Nephron progenitor cell (in vitro differentiated cells): ENCODE results near the gene TBC1D12.

Experiments used
- DNase-seq: peaks from one replicate; pipeline ENCODE4 v3.0.0; 2021
- H3K27ac Mint-ChIP-seq: 2 replicates; pipeline ENCODE4 v1.8.0; 2021; ENCODE audit warnings: mild to moderate bottlenecking, moderate library complexity, mixed read lengths
- H3K27me3 Mint-ChIP-seq: 2 replicates; pipeline ENCODE4 v1.8.0; 2021; ENCODE audit warnings: mild to moderate bottlenecking, low read depth, mixed read lengths; ENCODE audit not compliant: poor library complexity
- H3K36me3 Mint-ChIP-seq: 2 replicates; pipeline ENCODE4 v1.8.0; 2021; ENCODE audit warnings: low read depth, mixed read lengths
- H3K4me1 Mint-ChIP-seq: 2 replicates; pipeline ENCODE4 v1.8.0; 2021; ENCODE audit warnings: mixed read lengths
- H3K4me3 Mint-ChIP-seq: 2 replicates; pipeline ENCODE4 v1.8.0; 2021; ENCODE audit warnings: mild to moderate bottlenecking, moderate library complexity, mixed read lengths
- H3K9me3 Mint-ChIP-seq: 2 replicates; pipeline ENCODE4 v1.8.0; 2021; ENCODE audit warnings: mild to moderate bottlenecking, moderate library complexity, mixed read lengths
- TF ChIP-seq, protein P1 (sequence below): fragments of 200-600 bp; sonication (generic); IDR thresholded peaks from 2 replicates; pipeline ENCODE4 v1.5.0; 2021; ENCODE audit warnings: antibody characterized with exemption

TBC1D12 gene

DNA sequence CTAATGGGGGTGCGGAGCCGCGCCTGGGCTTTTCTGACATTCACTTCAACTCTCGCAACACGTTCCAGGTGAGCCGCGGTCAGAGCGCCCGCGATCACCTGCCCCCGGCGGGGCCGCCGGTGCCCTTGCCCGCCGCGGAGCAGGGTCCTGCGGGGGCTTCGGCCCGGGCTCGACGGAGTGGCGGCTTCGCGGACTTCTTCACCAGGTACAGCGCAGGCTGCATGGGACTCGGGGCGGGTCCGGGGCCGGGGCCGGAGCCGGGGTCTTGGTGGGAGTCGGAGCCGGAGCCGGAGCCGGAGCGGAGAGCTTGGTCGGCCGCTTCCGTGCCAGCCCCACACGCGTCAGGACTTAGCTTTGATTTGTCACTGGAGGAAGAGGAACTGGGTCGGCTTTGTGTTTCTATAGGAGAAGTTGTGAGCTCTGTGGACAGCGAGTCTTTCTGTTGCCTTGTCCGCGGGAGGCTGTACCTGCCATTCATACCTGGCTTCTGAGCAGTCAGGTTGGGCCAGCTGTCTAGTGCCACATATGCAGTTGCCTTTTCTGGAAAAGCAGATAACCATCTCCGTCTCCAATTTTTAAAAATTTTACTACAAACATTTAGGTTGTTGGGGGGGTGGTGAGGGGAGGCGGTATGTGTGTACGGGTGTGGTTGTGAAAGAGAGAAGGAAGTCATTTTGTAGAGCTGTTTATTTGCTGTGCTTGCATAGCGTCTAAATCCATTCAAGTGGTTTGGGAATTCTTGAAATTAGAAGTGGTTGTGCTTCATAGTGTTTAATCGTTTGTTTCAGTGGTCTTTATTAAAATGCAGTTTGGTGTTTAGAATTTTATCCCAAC, 1.3 kb downstream of the TBC1D12 start:
- no peaks in the 10 kb centered on the region for H3K36me3 Mint-ChIP-seq
- TF ChIP-seq, protein P1, sequence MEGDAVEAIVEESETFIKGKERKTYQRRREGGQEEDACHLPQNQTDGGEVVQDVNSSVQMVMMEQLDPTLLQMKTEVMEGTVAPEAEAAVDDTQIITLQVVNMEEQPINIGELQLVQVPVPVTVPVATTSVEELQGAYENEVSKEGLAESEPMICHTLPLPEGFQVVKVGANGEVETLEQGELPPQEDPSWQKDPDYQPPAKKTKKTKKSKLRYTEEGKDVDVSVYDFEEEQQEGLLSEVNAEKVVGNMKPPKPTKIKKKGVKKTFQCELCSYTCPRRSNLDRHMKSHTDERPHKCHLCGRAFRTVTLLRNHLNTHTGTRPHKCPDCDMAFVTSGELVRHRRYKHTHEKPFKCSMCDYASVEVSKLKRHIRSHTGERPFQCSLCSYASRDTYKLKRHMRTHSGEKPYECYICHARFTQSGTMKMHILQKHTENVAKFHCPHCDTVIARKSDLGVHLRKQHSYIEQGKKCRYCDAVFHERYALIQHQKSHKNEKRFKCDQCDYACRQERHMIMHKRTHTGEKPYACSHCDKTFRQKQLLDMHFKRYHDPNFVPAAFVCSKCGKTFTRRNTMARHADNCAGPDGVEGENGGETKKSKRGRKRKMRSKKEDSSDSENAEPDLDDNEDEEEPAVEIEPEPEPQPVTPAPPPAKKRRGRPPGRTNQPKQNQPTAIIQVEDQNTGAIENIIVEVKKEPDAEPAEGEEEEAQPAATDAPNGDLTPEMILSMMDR, result no peak
- H3K4me1 Mint-ChIP-seq, result peaks cover 23% of the 10 kb centered on the region
- H3K27me3 Mint-ChIP-seq, result peaks cover 46% of the 10 kb centered on the region
- no peak overlapping the region for H3K27ac Mint-ChIP-seq
- peak; percentile 68 for DNase-seq
- H3K4me3 Mint-ChIP-seq, result peak overlapping the region; percentile 92
- peaks cover 11% of the 10 kb centered on the region for H3K9me3 Mint-ChIP-seq

DNA sequence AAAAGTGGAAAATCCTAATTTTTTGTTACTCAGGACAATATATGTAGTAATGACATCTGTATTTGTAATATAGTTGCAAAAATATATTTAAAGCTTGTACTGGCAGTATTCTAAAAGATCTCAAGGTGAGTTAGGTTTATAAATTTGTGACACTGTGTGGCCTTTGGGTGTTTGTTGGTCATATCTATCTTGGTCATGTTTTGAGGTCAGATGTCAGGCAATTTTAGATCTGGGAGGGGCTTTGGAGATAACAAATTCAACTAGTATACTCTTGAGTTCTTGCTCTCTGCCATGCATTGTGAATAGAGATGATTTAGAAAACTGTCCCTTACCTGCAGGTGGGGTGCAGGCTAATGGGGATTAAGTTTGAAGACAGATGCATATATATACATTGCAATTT, 3.1 kb downstream of the TBC1D12 start:
- H3K36me3 Mint-ChIP-seq, result no peaks in the 10 kb centered on the region
- TF ChIP-seq, protein P1, result no peak
- peak overlapping the region; percentile 62 for H3K4me3 Mint-ChIP-seq
- peaks cover 11% of the 10 kb centered on the region for H3K9me3 Mint-ChIP-seq
- DNase-seq, result no peak
- H3K27me3 Mint-ChIP-seq, result peaks cover 39% of the 10 kb centered on the region
- no peak overlapping the region for H3K27ac Mint-ChIP-seq
- peaks cover 37% of the 10 kb centered on the region for H3K4me1 Mint-ChIP-seq

DNA sequence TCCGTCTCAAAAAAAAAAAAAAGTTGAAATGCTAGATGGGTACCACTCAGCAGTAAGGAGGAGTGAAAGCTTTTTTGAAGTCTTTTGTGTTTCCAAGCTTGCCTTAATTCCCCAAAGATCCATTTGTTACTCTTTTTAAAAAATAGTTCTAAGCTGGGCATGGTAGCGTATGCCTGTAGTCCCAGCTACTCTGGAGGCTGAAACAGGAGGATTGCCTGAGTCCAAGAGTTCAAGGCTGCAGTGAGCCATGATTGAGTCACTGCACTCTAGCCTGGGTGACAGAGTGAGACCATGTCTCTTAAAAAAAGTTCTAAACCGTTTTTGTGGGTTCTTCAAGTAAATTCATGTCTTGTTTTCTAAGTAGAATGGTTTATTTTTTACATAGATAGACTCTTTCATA, 5.3 kb downstream of the TBC1D12 start:
- no peak overlapping the region for H3K4me3 Mint-ChIP-seq
- peaks cover 39% of the 10 kb centered on the region for H3K27me3 Mint-ChIP-seq
- no peak overlapping the region for H3K27ac Mint-ChIP-seq
- no peaks in the 10 kb centered on the region for H3K36me3 Mint-ChIP-seq
- H3K9me3 Mint-ChIP-seq, result no peaks in the 10 kb centered on the region
- TF ChIP-seq, protein P1, result no peak
- peaks cover 37% of the 10 kb centered on the region for H3K4me1 Mint-ChIP-seq
- DNase-seq, result no peak

DNA sequence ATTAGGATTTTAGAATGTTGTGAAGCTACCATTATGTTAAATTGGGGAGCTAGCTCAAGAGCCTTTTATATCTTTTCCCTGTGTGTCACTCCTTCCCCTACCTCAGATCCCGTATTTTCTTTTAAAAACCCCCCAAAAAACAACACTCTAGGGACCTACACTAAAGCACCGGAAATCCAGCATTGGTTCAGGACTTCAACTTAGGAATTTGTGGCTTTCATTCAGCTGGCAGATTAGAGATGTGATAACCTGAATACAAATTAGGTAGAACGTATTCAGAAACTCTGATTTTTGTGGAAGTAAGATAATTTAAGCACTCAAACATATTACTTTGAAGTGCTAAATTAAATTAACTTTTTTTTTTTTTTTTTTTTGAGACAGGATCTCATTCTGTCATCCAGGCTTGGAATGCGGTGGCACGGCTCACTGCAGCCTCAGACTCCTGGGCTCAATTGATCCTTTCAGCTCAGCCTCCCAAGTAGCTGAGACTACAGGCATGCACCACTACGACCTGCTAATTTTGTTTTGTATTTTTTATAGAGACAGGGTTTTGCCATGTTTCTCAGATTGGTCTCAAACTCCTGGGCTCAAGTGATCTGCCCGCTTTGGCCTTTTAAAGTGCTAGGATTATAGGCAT, 6.8 kb downstream of the TBC1D12 start:
- TF ChIP-seq, protein P1, result no peak
- peaks cover 32% of the 10 kb centered on the region for H3K27me3 Mint-ChIP-seq
- peak overlapping the region; percentile 10 for H3K4me3 Mint-ChIP-seq
- no peaks in the 10 kb centered on the region for H3K36me3 Mint-ChIP-seq
- DNase-seq, result peak; percentile 24
- H3K4me1 Mint-ChIP-seq, result peaks cover 31% of the 10 kb centered on the region
- H3K9me3 Mint-ChIP-seq, result no peaks in the 10 kb centered on the region
- no peak overlapping the region for H3K27ac Mint-ChIP-seq

DNA sequence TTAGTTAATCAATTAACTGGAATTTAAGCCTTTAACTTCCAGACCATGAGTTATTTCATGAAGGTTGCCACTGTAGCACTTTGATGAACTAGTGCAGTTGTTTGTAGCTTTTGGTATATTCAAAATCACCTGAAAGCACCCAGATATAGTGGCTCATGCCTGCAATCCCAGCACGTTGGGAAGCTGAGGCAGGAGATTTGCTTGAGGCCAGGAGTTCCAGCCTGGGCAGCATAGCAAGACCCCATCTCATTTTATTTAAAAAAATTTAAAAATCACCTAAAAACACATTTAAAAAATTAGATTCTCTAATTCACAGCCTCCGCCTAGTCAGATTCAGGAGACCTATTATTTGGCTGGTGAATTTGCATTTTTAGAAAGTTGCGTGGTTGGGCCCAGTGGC, 9.0 kb downstream of the TBC1D12 start:
- Mint-ChIP-seq H3K36me3 (no peaks in the 10 kb centered on the region), H3K9me3 (no peaks in the 10 kb centered on the region), H3K4me3 (no peak overlapping the region), H3K27ac (no peak overlapping the region), H3K27me3 (peaks cover 11% of the 10 kb centered on the region), H3K4me1 (peaks cover 23% of the 10 kb centered on the region)
- no peak for DNase-seq
- TF ChIP-seq, protein P1, result no peak
